ENCODE data around the gene TFF3. TPM values are rescaled to one million over a fixed set of nuclear protein-coding genes. Genes with fewer than 3 reads are reported as not detected.
A peak's percentile ranks its signal among the peaks of the same experiment; 100 is the strongest.

TFF3 gene
- total RNA-seq, 1 donor from 2014 or later, result 46.1 TPM

GRCh38 chr21:42347601-42348327, 32.6 kb upstream of the TFF3 start:
- Mint-ChIP-seq H3K36me3 (ENCODE audit: unreplicated experiment) (no peaks in the 10 kb centered on the region), H3K4me3 (ENCODE audit: unreplicated experiment) (no peak overlapping the region), H3K9me3 (ENCODE audit: unreplicated experiment) (no peaks in the 10 kb centered on the region), H3K27me3 (ENCODE audit: unreplicated experiment) (no peaks in the 10 kb centered on the region), H3K4me1 (ENCODE audit: unreplicated experiment) (no peaks in the 10 kb centered on the region), H3K27ac (ENCODE audit: unreplicated experiment) (no peak overlapping the region)
- no peak for TF ChIP-seq CTCF (IDR thresholded peaks at IDR 0.05)
- peak; percentile 70 for DNase-seq (ENCODE audit: extremely low spot score, unreplicated experiment)

- no peak for TF ChIP-seq CTCF (IDR thresholded peaks at IDR 0.05)
- Mint-ChIP-seq H3K27me3 (ENCODE audit: unreplicated experiment) (no peaks in the 10 kb centered on the region), H3K36me3 (ENCODE audit: unreplicated experiment) (no peaks in the 10 kb centered on the region), H3K9me3 (ENCODE audit: unreplicated experiment) (no peaks in the 10 kb centered on the region), H3K4me3 (ENCODE audit: unreplicated experiment) (no peak overlapping the region), H3K27ac (ENCODE audit: unreplicated experiment) (no peak overlapping the region), H3K4me1 (ENCODE audit: unreplicated experiment) (no peaks in the 10 kb centered on the region)
- DNase-seq (ENCODE audit: extremely low spot score, unreplicated experiment), result peak; percentile 63
These were observed 31.8 kb upstream of the TFF3 start for GRCh38 chr21:42346866-42347600.

- Mint-ChIP-seq H3K4me3 (ENCODE audit: unreplicated experiment) (no peak overlapping the region), H3K9me3 (ENCODE audit: unreplicated experiment) (no peaks in the 10 kb centered on the region), H3K4me1 (ENCODE audit: unreplicated experiment) (no peaks in the 10 kb centered on the region), H3K27me3 (ENCODE audit: unreplicated experiment) (no peaks in the 10 kb centered on the region), H3K27ac (ENCODE audit: unreplicated experiment) (no peak overlapping the region), H3K36me3 (ENCODE audit: unreplicated experiment) (no peaks in the 10 kb centered on the region)
- TF ChIP-seq CTCF (IDR thresholded peaks at IDR 0.05), result no peak
- DNase-seq (ENCODE audit: extremely low spot score, unreplicated experiment), result peak; percentile 38
These were observed 31.2 kb upstream of the TFF3 start for GRCh38 chr21:42346441-42346840.

- Mint-ChIP-seq H3K4me1 (ENCODE audit: unreplicated experiment) (no peaks in the 10 kb centered on the region), H3K4me3 (ENCODE audit: unreplicated experiment) (no peak overlapping the region), H3K9me3 (ENCODE audit: unreplicated experiment) (no peaks in the 10 kb centered on the region), H3K27me3 (ENCODE audit: unreplicated experiment) (no peaks in the 10 kb centered on the region), H3K36me3 (ENCODE audit: unreplicated experiment) (no peaks in the 10 kb centered on the region), H3K27ac (ENCODE audit: unreplicated experiment) (no peak overlapping the region)
- no peak for TF ChIP-seq CTCF (IDR thresholded peaks at IDR 0.05)
- no peak for DNase-seq (ENCODE audit: extremely low spot score, unreplicated experiment)
These were observed 29.4 kb upstream of the TFF3 start for GRCh38 chr21:42344631-42345030.

- H3K4me1 Mint-ChIP-seq (ENCODE audit: unreplicated experiment), result no peaks in the 10 kb centered on the region
- no peak for TF ChIP-seq CTCF (IDR thresholded peaks at IDR 0.05)
These were observed 28.8 kb upstream of the TFF3 start for GRCh38 chr21:42343963-42344510.

More at GRCh38 chr21:42343963-42344510, 28.8 kb upstream of the TFF3 start:
- H3K27ac Mint-ChIP-seq (ENCODE audit: unreplicated experiment), result no peak overlapping the region
- H3K9me3 Mint-ChIP-seq (ENCODE audit: unreplicated experiment), result no peaks in the 10 kb centered on the region
- H3K4me3 Mint-ChIP-seq (ENCODE audit: unreplicated experiment), result no peak overlapping the region
- no peaks in the 10 kb centered on the region for H3K27me3 Mint-ChIP-seq (ENCODE audit: unreplicated experiment)
- no peaks in the 10 kb centered on the region for H3K36me3 Mint-ChIP-seq (ENCODE audit: unreplicated experiment)
- peak; percentile 57 for DNase-seq (ENCODE audit: extremely low spot score, unreplicated experiment)
